Activated CD8-positive, alpha-beta memory T cell treated with anti-CD3 and anti-CD28 coated beads, Interleukin-2, amount 50 U/mL, for 24 hours (primary cell): ENCODE measurements around the gene UBE2I.
"Not testable (repeated sequence)": the region's sequence is repeated elsewhere in the genome, so short reads cannot be mapped to it uniquely, and the experiment has no call there.

Source experiments
- DNase-seq: peaks from one replicate; pipeline ENCODE4 v3.0.0-alpha.2; 2020; ENCODE audit errors: extremely low read depth

The UBE2I gene

DNA sequence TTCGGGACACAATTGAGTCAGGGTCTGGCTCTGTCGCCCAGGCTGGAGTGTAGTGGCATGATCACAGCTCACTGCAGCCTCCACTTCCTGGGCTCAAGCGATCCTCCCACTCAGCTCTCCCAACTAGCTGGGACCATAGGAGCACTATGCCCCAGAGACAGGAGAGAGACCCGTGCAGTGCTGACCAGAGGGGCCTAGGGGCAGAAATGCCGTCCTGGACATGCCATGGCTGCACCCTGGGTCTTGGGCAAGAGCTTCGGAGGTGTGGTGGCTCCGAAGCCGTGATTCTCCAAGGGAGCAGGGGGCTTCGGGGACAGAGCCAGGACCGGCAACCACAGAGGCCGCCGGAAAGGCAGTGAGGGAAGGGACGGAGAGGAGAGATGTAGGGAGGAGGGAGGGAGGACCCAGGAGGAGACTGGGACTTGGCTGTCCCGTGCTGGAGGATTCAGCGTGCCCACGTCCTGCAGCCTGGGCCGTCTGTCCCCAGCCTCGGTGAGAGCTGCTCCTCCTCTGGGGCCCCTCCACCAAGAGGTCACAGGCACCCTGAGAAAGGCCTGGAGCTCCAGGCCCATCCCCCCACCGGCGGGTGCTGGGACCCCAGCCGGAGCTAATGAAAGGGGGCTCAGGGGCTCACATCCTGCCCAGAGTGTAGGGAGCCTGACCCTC lies 31.7 kb upstream of the UBE2I start:
- DNase-seq = no peak

DNA sequence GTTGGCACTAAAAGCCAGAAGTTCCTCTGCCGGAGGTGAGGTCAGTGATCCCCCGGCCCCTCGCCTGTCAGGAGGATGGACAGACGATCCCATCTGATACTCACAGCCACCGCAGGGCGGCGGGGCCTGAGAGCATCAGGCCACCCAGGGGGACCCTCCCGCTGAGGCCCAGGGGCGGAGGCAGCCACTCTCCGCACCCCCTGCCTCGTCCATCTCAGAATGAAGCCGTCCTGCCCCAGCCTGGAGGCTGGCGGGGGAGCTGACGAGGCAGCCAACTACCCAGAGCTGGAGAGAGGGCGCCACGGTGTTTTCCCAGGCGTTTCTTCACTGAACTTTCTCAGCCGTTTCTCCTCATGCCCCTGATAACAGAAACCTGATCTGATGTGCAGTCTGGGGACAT lies 31.0 kb upstream of the UBE2I start:
- no peak for DNase-seq

DNA sequence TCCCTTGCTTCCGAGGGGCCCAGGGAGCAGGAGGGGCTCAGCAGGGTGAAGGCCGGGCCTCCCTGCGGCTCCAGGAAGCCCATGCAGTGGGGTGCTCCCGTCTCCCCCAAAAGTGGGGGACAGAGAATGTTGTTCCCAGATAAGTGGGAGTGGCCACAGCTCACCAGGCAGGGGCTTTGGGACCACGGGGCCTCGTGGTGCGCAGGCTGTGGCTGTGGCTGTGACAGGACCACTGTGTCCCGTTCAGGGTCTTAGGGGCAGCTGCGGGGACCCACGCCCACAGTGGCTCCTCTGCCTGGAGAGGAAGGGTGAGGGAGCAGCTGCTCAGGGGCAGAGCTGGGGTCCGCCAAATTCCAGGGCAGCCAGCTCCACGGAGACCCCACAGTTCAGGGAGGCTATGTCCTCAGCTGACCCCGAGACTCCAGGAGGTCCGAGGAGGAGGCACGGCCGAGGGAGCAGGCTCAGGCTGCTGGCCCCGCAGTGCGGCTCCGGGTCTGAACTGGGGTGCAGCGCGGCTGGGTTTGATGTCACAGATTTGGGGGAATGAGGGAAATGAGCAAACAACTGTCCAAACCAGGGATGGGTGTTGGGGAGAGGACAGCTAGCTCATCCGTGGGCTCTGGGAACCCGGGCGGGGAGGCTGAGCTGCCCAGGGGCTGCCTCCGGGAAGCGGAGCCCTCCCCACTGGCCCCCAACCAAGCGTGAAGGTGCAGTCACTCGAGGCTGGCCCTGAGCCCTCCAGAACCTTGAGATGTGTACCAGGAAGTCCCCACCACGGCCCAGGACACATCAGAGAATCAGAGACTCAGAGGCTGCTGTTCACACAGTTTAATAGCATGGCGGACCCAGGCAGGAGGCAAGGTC lies 30.1 kb upstream of the UBE2I start:
- DNase-seq = no peak

DNA sequence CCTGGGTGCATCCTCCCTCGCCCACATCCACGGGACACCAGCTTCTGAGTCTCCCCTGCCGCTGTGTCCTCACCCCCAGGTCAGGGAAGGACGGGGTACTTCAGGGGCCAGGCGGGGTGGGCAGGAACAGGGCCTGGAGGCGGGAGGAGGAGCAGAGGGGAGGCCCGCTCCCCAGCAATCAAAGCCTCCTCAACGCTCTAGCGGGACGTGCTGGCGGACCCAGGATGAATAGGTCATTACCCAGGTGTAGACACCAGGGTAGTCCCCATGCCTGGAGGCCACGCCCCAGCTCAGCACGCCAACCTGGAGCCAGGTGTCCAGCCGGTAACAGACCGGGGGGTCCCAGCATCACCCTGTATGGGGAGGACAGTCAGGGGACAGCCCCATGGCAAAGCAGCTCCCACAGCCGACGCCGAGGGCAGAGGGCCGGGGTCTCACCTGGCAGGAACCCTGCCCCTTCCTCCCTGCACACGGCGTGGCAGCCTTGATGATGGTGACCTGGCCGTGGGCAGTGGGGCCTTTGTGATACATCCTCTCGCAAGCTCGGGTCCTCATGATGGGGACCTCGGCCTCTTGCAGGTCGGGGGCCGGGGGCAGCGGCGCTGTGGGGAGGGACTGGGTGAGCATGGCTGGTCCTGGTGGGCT lies 29.4 kb upstream of the UBE2I start:
- DNase-seq = no peak

DNA sequence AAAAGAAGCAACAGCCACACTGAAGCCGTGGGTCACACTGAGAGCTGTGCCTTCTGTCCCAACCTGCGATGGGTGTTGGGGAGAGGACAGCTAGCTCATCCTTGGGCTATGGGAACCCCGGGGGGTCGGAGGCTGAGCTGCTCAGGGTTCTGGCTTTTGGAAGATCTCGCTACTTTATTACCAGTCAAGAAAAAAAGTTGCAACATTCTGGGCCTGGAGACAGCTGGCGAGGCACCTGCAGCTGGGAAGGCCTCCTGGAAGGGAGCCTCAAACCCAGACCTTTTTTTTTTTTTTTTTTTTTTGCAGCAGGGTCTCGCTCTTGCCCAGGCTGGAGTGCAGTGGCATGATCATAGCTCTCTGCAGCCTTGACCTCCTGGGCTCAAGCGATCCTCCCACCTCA lies 28.7 kb upstream of the UBE2I start:
- DNase-seq = no peak

DNA sequence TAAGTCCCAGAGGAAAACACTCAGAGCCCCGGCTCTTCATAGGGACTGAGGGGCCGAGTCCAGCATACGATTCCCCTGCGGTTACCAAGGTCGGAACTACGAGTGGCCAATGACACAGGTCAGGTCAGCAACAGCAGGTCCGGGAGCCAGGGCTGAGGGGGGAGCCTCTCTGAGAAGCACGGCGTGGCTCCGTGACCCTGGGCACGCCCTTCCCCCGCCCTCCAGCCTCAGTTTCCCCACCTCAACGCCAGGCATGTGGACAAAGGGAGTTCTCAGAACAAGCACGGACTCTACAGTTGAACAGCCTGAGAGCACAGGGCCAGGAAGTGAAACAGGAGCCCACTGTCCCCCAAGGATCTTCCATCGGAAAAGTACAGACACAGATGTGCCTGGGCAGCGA lies 27.9 kb upstream of the UBE2I start:
- DNase-seq = no peak

DNA sequence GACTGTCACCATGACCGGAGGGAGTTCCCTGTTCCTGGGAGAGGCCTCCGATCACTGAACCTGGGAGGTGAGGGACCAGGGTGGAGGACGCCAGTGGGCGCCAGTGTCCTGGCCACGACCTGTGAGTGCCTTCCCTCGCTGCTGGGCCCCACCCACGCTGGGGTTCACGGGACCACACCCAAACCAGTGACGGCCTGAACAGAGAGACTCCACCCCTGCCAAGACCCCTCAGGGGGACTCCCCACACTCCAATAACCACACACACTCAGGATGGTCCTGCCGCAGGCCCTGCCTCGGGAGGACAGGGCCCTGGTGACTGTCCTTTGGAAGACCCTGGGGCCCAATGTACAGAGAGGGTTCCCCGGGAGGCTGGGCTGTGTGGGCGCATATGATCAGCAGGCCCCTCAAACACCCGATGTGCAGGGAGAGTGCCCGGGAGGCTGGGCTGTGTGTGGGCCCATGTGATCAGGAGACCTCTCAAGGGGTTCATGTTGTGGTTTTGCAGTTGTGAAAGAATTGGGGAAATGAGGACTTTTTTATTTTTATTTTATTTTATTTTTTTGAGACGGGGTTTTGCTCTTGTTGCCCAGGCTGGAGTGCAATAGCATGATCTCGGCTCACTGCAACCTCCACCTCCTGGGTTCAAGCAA lies 27.0 kb upstream of the UBE2I start:
- no peak for DNase-seq

DNA sequence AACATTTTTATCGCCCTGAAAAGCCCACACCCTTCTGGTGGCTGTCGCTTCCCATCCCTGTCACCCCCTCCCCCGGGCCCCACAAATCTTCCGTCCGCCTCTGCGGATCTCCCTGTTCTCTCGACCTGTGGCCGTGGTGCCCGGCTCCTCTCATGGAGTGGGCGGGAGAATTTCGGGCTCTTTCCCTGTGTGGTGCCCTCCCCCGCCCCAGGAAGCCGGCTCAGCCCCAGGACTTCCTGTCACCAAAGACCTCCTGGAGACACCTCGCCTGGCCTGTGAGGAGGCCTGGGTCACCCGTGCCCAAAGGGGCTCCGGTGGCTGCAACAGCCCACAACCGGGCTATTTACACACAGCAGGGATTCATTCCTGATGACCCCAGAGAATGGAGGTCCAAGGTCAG lies 26.1 kb upstream of the UBE2I start:
- no peak for DNase-seq

DNA sequence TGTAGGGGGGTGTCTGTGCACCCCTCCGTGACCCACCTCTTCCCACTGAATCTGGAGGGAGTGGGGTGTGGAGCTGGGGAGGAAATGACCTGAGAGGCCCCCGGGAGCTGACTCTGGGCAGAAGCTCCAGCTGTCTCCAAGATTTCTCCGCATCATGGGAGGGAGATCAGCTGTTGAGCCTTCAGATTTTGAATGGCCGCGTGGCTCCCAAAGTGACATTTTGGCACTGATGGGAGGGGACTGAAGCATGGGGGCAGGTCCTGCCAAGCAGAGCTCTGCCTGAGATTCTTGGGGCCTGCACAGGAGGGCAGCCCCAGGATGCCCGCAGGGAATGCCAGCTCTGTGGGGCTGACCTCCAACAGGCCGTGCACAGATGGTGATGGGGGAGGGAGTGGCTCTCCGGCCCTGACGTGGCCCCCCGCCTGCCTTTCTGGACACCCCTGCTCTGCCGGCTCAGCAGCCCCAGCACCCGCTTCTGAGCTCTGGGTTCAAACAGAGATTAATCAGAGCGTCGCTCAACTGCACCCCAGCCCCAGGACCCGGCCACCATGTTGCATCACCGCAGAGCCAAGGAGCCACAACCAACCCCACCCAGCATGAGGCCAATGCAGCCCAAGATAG lies 25.3 kb upstream of the UBE2I start:
- DNase-seq = no peak

DNA sequence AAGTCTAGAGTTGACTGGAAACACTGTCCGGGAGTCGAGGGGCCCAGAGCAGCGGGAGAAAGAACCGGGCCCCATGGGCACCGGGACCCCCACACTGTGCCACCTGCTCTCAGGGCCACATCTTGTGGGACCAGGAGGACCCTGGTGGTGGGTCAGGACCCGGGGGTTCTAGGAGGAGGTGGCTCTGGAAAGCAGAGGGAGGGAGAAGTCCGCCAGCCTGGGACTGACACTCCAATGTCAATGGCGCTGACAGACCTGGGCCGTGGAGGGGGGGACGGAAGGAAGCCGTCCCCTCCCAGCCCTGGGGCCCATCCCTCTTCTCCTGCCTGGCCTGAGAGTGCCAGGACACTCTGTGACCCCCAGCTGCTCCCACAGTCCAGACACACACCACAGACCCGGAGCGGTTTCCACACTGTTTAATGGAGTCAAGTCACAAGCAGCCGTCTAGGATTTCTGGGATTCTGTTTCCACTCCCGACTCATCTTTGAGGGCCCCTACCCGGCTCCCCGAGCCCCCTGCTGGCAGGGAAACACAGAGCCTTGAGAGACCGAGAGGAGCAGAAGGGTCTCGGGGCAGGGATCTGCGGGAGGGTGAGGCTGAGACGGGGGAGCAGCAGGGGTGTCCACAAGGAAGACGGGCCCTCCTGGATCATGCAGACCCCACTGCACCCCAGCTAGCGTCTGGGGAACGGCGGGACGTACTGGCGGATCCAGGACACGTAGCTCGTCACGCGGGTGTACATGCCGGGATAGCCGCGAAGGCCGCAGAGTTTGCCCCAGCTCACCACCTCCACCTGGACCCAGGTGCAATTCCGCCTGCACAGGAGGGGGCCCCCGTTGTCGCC lies 23.5 kb upstream of the UBE2I start:
- no peak for DNase-seq

DNA sequence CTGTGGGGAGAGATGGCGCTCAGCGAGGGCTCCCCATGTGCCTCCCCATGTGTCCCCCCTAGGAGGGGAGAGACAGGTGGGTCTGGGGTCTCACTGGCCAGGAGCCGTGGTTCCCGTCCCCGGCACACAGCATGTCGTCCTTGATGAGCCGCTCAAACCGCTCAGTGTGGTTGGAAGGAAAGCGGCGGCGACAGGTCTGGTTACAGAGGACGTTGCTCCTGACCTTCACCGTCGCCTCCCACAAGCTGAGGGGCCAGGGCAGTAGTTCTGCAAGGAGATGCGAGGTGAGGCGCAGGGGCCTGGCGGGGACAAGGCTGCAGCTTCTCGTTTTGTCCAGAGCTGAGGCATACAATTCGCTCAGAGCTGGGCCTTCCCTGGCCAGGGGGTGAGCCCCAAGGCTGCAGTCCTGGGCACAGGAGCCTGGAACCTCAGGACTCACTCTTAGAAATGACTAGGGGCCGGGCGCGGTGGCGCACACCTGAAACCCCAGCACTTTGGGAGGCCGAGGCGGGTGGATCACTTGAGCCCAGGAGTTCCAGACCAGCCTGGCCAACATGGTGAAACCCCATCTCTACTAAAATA lies 22.8 kb upstream of the UBE2I start:
- no peak for DNase-seq

DNA sequence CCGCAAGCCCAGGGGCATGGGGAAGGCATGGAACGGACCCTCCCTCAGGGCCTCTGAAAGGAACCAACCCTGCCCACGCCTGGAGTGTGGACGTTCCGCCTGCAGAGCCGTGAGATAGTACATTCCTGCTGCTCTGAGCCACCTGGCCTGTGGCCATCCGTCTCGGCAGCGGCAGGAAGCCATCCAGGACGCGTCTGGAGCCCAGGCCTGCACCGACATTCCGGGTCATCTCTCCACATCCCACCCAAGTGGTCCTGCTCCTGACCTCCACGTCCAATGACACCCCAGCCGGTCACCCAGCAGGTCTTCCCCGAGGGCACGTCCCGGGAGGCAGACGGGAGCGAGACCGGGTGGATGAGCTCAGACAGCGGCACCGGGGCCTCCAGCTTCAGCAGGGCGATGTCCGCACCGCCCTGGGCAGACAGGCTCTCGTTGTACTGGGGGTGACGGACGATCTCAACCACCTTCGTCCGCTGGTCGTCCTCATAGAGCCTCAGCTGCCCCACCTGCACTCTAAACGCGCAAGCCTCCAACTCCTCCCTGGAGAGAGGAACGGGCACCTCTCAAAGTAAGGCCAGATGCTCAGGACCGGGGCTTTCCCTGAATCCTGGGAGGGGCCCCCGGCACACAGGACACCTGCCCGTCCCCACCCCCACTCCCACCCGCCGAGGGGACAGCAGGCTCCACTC lies 21.3 kb upstream of the UBE2I start:
- DNase-seq = no peak

DNA sequence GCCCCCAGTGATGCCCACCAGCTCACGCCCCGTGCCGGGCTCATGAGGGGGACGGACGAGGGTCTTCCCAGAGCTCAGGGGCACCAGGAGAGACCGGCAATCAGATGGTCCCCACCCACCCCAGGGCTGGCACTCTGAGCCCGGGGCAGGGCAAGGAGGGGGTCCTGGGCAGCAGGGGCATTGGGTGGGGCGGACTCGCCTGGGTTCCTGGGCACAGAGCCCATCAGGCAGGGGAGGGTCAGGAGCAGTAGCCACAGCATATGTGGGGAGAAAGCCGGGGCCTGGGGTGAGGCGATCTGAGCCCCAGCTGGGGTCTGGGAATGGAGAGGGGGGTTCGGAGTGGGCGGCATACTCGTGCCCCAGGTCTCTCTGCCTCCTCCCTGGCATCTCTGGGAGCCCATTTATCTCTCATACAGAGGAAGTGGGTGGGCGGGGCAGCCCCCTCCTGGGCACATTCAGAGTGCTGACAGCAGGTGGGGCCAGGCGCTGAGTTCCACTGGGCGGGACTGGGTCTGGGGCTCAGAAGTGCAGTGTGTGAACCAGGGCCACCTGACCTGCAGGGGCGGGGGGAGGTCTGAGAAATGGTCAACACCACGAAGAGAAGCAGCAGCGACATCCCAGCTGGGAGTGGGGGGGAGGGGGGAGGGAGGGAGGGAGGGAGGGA lies 20.5 kb upstream of the UBE2I start:
- no peak for DNase-seq

DNA sequence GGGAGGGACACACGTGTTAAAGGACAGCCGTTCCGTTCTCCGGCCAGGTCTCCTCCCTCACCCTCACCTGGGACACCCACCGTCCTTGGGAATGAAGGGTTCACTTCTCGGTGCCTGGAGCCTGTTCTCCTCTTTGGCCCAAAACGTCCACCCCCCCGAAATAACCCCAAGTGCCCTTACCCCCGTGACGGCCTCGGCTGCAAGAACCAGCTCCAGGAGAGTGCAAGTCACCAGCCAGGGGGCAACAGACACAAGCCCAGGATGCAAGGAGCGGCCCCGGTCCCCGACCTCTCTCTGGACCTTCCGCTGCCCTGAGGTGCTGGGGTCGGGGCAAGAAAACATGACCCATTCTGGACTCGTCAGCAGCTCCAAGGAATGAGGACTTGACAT lies 20.0 kb upstream of the UBE2I start:
- no peak for DNase-seq

DNA sequence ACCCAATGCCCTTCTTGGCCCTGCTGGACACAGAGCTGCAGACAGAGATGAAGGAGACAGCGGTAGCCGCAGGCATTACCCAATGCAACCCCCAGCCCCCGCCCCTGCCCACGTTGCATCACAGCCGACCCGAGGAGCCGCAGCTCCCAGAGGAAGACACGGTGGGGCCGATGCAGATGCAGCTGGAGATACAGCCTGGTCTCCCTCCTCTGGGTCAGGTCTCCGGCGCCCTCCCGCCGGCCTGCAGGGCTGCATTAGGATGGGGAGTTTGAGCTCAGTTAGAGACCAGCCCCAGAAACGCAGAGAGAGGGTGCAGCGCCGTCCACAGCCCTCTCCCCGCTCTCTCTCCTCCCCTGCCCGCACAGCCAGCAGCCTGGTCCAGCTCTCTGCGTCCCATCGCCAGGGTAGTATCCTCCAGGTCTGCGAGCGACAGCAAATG lies 19.4 kb upstream of the UBE2I start:
- DNase-seq = no peak

DNA sequence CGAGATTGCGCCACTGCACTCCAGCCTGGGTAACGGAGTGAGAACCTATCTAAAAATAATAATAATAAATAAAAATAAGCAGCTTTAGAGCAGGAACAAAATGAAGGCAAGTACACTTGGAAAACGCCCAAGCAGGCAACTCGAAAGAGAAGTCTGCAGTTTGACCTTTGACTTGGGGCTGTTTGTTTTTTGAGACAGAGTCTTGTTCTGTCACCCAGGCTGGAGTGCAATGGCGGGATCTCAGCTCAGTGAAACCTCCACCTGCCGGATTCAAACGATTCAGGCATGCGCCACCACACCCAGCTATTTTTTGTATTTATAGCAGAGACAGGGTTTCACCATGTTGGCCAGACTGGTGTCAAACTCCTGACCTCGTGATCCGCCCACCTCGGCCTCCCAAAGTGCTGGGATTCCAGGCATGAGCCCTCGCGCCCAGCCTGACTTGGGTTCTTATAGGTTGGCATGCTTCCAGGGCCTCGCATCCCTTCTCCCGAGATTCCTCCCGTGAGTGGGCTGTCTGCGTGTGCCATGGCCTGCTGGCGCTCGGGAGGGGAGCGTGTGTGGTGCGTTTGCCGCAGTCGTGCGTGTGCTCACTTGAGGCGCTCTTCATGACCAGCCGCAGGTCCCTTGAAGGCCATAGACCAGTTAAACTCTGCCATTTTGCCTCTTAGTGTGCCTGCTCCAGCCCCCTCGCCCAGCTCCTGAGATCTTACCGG lies 18.4 kb upstream of the UBE2I start:
- DNase-seq = no peak

DNA sequence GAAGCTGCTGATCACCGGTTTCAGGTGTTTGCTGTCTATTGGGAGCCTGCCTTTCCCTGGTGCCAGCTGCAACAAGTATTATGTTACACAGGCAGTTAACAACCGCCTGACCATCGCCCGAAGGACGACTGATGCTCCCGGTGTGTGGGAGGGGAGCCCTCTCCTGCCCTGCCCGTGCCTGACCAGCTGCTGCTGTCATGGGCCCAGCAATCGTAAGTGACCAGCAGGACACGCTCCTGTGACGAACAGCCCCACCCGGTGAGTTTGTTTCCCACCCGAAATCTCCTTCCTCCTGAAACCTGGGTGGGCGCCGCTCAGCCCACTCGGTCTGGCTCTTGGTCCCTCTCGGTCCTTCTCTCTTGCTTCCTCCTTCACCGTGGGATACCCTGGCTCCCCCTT lies 17.9 kb upstream of the UBE2I start:
- no peak for DNase-seq

DNA sequence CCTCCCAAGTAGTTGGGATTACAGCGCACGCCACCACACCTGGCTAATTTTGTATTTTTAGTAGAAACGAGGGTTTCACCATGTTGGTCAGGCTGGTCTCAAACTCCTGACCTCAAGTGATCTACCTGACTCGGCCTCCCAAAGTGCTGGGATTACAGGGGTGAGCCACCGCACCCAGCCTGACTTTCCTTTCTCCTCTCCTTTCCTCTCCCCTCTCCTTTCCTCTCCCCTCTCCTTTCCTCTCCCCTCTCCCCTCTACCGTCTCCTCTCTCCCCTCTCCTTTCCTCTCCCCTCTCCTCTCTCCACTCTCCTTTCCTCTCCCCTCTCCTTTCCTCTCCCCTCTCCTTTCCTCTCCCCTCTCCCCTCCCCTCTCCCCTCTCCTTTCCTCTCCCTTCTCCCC lies 17.2 kb upstream of the UBE2I start:
- DNase-seq = not testable (repeated sequence)

DNA sequence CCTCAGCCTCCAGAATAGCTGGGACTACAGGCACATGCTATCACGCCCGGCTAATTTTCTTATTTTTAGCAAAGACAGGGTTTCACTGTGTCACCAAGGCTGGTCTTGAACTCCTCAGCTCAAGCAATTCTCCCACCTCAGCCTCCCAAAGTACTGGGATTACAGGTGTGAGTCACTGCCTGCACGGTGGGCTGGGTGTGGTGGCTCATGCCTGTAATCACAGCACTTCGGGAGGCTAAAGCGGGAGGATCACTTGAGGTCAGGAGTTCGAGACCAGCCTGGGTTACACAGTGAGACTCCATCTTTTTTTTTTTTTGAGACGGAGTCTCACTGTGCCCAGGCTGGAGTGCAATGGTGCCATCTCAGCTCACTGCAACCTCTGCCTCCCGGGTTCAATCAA lies 16.6 kb upstream of the UBE2I start:
- DNase-seq = not testable (repeated sequence)
